ENCODE results near the gene TSKU. TPM values are rescaled to one million over a fixed set of nuclear protein-coding genes. Genes with fewer than 3 reads are reported as not detected.

The TSKU gene
- total RNA-seq, result 39.7 and 41.1 TPM in 2 replicates

GRCh38 chr11:76783294-76783895, at the start of gene TSKU:
TSKU (plus strand) TSS chr11:76783356; CDS start chr11:76795617, 12,261 bp downstream.

Other genes with a start within 250 kb of the TSKU start
- 46.4 and 51.4 TPM in 2 replicates for gene LRRC32, start 112.6 kb upstream of the TSKU start, total RNA-seq
- gene ACER3, start 77.6 kb downstream of the TSKU start, total RNA-seq, result 40.9 and 50.8 TPM in 2 replicates

Data from hair follicle dermal papilla cell (primary cell).